ENCODE results near the gene OLFM1.

- TF ChIP-seq CTCF (IDR thresholded peaks at IDR 0.05; ENCODE audit: insufficient read depth, low read length), result no peak
- no peak for TF ChIP-seq REST (IDR thresholded peaks at IDR 0.05; ENCODE audit: insufficient replicate concordance, low read depth)
- no peak for TF ChIP-seq GABPA (IDR thresholded peaks at IDR 0.05; ENCODE audit: low read depth)
- no peak for TF ChIP-seq POLR2AphosphoS5 (IDR thresholded peaks at IDR 0.05; ENCODE audit: low read depth)
- no peak for TF ChIP-seq SPI1 (IDR thresholded peaks at IDR 0.05; ENCODE audit: borderline replicate concordance, low read depth)
Observed at GRCh38 chr9:135076143-135076875, 11.2 kb upstream of the OLFM1 start.

Measured in HL-60 (cell line).